ENCODE results near the gene RCOR3. TPM values are rescaled to one million over a fixed set of nuclear protein-coding genes. Genes with fewer than 3 reads are reported as not detected.

Gene RCOR3
- total RNA-seq, 2 experiments from 2014 or later = 47.8 to 52.7 TPM

DNA sequence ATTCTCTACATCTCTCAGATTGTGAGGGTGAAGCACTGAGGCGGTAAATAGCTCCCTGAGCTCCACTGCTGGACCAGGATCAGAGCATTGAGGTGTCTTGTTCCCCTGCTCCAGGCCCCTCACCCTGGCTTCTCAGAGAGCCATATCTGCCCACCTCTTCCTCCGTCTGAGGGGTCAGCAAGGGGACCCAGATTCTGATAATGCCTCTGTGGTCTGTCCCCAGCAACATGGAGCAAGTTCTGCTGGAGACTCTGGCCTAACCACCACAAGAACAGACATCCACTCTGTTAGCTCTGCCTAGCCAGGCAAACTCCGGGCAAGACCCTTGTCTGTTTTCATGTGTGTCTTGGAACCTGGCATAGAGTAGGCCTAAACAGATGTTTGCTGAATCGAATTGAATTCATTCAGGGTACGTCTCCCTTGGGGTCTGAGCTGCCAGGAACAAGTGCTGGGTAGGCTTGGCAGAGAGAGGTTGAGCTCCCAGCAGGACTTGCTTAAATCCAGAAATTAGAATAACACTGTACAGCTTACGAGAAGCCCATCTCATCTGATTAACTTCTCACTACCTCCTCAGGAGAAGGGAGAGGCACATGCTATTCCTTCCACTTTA is 69.8 kb downstream of the RCOR3 start:
- Mint-ChIP-seq H3K9me3 (no peaks in the 10 kb centered on the region), H3K27me3 (no peaks in the 10 kb centered on the region), H3K27ac (peak overlapping the region; percentile 92), H3K36me3 (ENCODE audit: low read depth) (peaks cover 42% of the 10 kb centered on the region), H3K4me1 (peaks cover 71% of the 10 kb centered on the region), H3K4me3 (peak overlapping the region; percentile 88)
- CTCF ChIA-PET = interaction anchor here (1.5 to 2.5 kb wide), 3 partner anchors 10 to 185 kb away, joined by 5 to 13 read pairs (median 9); no protein-coding TSS in a partner anchor
- DNase-seq = no peak
- POLR2A ChIA-PET = interaction anchor here (1.0 to 5.2 kb wide), 8 partner anchors 9 to 185 kb away, joined by 3 to 60 read pairs (median 6); no protein-coding TSS in a partner anchor

DNA sequence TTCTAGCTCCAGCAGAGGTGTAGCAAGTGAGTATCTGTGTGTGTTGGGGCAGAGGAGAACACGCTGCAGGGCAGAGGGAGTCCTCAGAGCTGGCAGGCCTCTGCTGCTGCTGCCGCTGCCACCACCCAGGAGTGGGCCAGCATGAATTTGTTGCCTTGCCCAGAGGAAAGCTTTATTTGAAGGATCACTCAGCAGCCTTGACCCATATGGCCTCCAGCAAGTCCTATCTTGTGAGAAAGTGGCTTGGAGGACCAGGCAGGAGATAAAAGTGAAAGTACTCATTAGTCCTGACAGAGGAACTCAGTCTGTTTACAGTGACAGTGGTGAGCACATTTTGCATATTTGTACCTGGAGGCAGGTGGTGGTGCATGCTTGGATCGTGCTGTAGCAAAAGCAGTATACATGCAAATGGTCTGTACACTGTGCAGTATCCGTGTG is 70.6 kb downstream of the RCOR3 start:
- peaks cover 44% of the 10 kb centered on the region for H3K36me3 Mint-ChIP-seq (ENCODE audit: low read depth)
- peak overlapping the region; percentile 92 for H3K27ac Mint-ChIP-seq
- no peaks in the 10 kb centered on the region for H3K9me3 Mint-ChIP-seq
- POLR2A ChIA-PET = interaction anchor here (1.2 to 5.2 kb wide), 4 partner anchors 8 to 54 kb away, joined by 3 to 60 read pairs (median 23); no protein-coding TSS in a partner anchor
- H3K27me3 Mint-ChIP-seq = no peaks in the 10 kb centered on the region
- peak overlapping the region; percentile 88 for H3K4me3 Mint-ChIP-seq
- H3K4me1 Mint-ChIP-seq = peaks cover 74% of the 10 kb centered on the region
- CTCF ChIA-PET = interaction anchor here (1.7 kb wide), 1 partner anchor 184 kb away, joined by 13 read pairs; no protein-coding TSS in a partner anchor
- no peak for DNase-seq

DNA sequence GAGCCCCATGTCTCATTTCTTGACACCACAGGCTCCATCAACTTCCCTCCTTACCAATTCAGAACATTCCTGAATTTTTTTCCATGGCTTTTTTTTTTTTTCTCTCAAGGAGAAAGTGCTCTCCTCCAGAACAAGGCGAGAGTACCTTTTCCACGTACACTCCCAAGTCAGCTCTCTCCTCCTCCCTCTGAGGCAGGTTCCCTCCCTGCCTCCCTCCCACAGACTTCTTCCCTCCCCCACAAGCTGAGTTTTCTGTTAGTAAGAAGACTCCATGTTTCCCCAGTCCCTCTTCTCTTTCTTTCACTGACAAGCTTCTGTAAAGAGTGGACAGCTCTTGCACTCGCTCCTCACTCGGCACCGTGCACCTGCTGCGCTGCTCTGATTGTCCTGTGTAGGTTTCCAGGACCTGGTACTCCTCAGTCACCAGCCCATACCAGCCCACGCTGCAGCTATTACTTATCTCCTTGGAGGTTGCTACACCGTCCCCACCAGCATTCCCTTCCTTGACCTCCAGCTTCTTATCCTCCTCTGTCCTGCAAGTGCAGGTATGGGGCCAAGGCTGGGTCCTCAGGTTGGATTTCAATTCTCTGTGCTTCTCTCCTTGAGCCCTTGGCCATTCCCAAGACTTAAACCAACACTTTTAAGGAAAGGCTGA is 71.2 kb downstream of the RCOR3 start:
- ChIA-PET POLR2A (interaction anchor here (3.5 to 5.2 kb wide), 3 partner anchors 7 to 53 kb away, joined by 15 to 60 read pairs (median 31); no protein-coding TSS in a partner anchor), CTCF (interaction anchor here (0.7 kb wide), 1 partner anchor 148 kb away, joined by 5 read pairs; no protein-coding TSS in a partner anchor)
- Mint-ChIP-seq H3K27me3 (no peaks in the 10 kb centered on the region), H3K4me3 (peak overlapping the region; percentile 88), H3K4me1 (peaks cover 75% of the 10 kb centered on the region), H3K27ac (peak overlapping the region; percentile 25), H3K9me3 (no peaks in the 10 kb centered on the region), H3K36me3 (ENCODE audit: low read depth) (peaks cover 45% of the 10 kb centered on the region)
- DNase-seq = no peak

DNA sequence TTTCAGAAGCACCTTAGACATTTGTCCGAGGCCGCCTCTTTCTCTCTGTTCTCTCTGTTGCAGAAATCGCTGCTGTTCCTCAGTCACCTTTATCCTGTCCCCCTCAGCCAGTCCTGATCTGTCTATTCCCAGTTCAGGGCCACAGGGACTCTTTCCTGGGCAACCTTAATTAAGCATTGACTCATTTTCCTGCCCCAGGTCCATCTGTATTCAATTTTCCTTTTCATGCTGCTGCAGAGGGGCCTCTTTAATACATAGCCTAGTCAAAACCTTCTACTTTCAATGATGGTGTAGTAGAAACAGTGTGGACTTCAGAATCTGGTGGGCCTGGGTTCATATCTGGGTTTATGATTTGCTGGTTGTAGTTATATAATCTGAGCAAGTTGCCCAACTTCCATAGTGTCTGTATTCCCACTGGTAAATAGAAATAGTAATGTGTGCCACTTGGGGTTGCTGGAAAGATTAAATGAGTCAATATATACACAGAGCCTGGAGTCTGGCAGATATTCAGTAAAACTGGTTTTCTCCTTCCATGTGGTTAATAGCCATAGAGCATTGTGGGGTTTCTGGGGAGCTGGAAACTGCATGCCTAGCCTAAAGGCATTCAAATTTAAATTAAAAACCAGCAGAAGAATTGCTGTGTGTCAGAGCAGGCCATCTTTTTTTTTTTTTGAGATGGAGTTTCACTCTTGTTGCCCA is 72.0 kb downstream of the RCOR3 start:
- Mint-ChIP-seq H3K36me3 (ENCODE audit: low read depth) (peaks cover 44% of the 10 kb centered on the region), H3K27ac (no peak overlapping the region), H3K27me3 (no peaks in the 10 kb centered on the region), H3K4me1 (peaks cover 77% of the 10 kb centered on the region), H3K4me3 (peak overlapping the region; percentile 88), H3K9me3 (no peaks in the 10 kb centered on the region)
- POLR2A ChIA-PET = interaction anchor here (3.5 to 5.2 kb wide), 2 partner anchors 28 to 52 kb away, joined by 15 to 31 read pairs; no protein-coding TSS in a partner anchor
- CTCF ChIA-PET = interaction anchor here (1.2 kb wide), 1 partner anchor 8 kb away, joined by 6 read pairs; no protein-coding TSS in a partner anchor
- DNase-seq = no peak

DNA sequence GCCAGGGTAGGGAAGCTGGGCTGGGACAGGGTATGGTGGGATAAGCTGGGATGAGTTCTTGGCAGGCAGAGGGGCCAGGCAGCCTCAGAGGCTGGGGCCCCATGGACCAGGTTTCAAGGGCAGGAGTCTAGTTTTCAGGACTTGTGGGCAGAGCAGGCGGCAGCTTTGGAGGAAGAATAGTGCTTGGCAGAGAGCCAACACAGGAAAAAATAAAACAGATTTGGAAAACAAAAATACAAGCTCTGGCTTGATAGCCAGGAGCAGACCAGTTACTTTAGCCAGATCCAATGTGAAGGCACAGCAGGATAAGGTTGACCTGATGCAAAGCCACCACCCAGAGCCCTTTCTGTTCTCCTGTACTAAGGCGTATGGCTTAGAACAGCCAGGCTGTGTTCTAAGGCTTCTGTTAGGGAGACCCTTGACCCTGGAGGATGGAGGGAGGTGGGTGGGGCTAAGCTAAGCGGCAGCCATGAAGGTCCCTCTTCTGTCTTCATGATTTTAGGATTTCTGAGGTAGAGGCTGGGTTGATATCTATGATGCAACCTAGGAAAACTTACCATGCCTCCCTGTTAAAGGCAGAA is 73.0 kb downstream of the RCOR3 start:
- Mint-ChIP-seq H3K4me3 (no peak overlapping the region), H3K4me1 (peaks cover 83% of the 10 kb centered on the region), H3K9me3 (no peaks in the 10 kb centered on the region), H3K36me3 (ENCODE audit: low read depth) (peaks cover 46% of the 10 kb centered on the region), H3K27ac (no peak overlapping the region), H3K27me3 (no peaks in the 10 kb centered on the region)
- DNase-seq = no peak
- CTCF ChIA-PET = interaction anchor here (1.2 kb wide), 1 partner anchor 9 kb away, joined by 6 read pairs; no protein-coding TSS in a partner anchor
- POLR2A ChIA-PET = interaction anchor here (1.4 kb wide), 2 partner anchors 8 to 50 kb away, joined by 3 read pairs; no protein-coding TSS in a partner anchor

DNA sequence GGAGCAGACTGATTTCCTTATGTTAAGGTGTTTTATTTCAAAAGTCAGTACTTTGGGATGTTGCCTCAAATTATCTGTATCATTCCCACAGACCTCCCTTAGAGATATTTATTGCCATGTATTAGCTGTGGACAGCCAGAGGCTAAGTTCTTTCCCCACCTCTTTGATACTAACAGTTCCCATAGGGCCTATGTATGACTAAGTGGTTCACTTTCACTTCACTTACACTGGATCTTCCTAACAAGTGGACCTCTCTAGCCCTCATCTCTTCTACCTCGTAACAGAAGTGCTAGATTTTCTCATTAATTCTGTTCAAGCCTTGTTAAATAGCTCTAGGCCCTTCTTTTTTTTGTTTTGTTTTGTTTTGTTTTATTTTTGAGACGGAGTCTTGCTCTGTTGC is 73.7 kb downstream of the RCOR3 start:
- ChIA-PET CTCF (interaction anchor here (1.3 kb wide), 1 partner anchor 9 kb away, joined by 3 read pairs; no protein-coding TSS in a partner anchor), POLR2A (interaction anchor here (1.4 kb wide), 2 partner anchors 9 to 49 kb away, joined by 3 read pairs; no protein-coding TSS in a partner anchor)
- H3K36me3 Mint-ChIP-seq (ENCODE audit: low read depth) = peaks cover 53% of the 10 kb centered on the region
- DNase-seq = no peak
- no peak overlapping the region for H3K4me3 Mint-ChIP-seq
- H3K27me3 Mint-ChIP-seq = no peaks in the 10 kb centered on the region
- H3K27ac Mint-ChIP-seq = no peak overlapping the region
- H3K4me1 Mint-ChIP-seq = peaks cover 90% of the 10 kb centered on the region
- no peaks in the 10 kb centered on the region for H3K9me3 Mint-ChIP-seq

DNA sequence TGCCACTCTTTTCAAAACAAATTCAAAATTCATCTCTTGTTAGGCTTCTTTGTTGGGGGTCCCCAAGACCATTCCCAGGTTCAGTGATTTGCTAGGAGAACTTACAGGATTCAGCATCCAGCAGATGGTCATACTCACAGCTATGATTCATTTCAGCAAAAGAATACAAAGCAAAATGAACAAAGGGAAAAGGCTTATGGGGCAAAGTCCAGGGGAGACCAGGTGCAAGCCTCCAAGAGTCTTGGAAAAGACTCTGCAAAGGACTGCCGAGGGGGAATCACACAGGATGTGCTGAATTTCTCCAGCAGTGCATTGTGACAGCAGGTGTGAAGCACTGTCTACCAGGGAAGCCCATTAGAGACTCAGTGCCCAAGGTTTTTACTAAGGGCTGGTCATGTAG is 74.7 kb downstream of the RCOR3 start:
- no peak for DNase-seq
- H3K36me3 Mint-ChIP-seq (ENCODE audit: low read depth) = peaks cover 51% of the 10 kb centered on the region
- H3K4me3 Mint-ChIP-seq = no peak overlapping the region
- peak overlapping the region; percentile 53 for H3K27ac Mint-ChIP-seq
- ChIA-PET POLR2A (no interaction called here), CTCF (interaction anchor here (1.3 kb wide), 1 partner anchor 11 kb away, joined by 3 read pairs; no protein-coding TSS in a partner anchor)
- H3K27me3 Mint-ChIP-seq = no peaks in the 10 kb centered on the region
- no peaks in the 10 kb centered on the region for H3K9me3 Mint-ChIP-seq
- H3K4me1 Mint-ChIP-seq = peaks cover 89% of the 10 kb centered on the region

DNA sequence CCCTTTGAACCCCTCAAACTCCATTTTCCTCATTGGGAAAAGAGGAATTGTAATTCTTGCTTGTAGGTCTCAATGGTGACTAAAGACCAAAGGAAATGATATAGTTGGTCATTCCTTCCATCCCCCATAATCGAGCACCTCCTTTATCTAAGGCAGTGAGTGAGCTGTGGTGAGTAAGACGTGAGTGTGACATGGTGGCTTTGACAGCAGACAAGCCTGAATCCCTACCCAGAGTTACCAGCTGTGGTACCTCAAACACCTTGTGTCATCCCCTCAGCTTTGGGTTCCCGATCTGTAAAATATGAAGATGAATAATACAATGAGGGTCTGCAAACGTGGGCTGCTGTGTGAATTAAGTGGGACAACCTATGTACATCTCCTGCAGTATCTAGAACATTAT is 75.8 kb downstream of the RCOR3 start:
- Mint-ChIP-seq H3K4me1 (peaks cover 89% of the 10 kb centered on the region), H3K4me3 (no peak overlapping the region), H3K36me3 (ENCODE audit: low read depth) (peaks cover 51% of the 10 kb centered on the region), H3K9me3 (no peaks in the 10 kb centered on the region), H3K27me3 (no peaks in the 10 kb centered on the region), H3K27ac (peak overlapping the region; percentile 85)
- no peak for DNase-seq
- ChIA-PET CTCF (interaction anchor here (2.6 kb wide), 1 partner anchor 12 kb away, joined by 22 read pairs; no protein-coding TSS in a partner anchor), POLR2A (interaction anchor here (0.7 to 5.7 kb wide), 5 partner anchors 7 to 47 kb away, joined by 3 to 60 read pairs (median 4); partner anchors contain the start of gene TRAF5)

DNA sequence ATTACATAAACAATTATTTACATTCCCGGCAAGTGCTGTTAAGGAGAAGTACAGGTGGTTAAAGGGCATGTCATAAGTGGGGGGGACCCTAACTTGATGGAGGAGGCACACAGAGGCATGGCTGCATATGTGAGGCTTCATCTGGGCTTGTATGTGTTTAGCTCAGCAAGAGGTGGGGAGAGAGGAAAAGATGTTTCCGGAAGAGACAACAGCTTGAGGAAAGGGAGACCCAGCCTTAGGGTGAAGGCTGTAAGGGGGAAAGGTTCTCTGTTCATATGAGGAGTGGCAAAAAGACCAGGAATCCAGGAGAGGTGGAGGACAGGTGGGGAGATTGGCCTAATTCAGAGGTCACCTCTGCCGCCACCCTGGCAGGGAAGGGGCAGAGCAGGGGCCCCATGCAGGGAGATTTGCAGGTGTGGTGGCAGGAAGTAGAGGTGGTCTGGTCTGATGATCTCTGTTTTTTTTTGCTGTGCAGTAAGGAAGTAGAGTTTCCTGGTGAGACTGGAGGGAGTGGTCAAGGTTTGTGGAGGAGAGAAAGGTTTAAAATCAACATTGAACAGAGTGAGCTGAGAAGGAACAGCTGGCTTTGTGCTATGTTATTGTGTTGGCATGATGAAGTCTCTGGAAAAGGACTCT is 76.5 kb downstream of the RCOR3 start:
- ChIA-PET POLR2A (interaction anchor here (1.3 to 5.7 kb wide), 5 partner anchors 7 to 47 kb away, joined by 4 to 60 read pairs (median 5); partner anchors contain the start of gene TRAF5), CTCF (interaction anchor here (0.7 to 2.6 kb wide), 9 partner anchors 9 to 178 kb away, joined by 3 to 22 read pairs (median 4); partner anchors contain the start of gene TRAF5)
- DNase-seq = peak; percentile 45

DNA sequence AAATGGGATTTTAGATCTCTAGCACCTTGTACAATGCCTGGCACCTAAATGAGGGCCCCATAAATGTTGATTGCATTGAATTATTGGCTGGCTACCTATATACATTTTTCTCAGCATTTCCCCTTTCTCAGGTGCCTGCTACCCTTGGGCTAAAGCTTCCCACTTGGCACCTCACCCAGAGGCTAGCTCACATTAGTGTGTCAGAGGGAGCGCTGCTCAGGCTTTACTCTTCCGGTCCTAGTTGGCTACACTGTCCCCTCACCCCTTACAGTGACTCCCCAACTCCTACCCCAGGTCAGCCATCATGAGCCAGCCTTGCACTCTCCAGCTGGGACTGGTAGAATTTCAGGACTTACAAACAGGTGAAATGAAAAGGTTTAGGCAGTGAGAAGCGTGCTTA is 77.0 kb downstream of the RCOR3 start:
- Mint-ChIP-seq H3K27me3 (no peaks in the 10 kb centered on the region), H3K9me3 (no peaks in the 10 kb centered on the region), H3K36me3 (ENCODE audit: low read depth) (peaks cover 45% of the 10 kb centered on the region), H3K4me3 (peak overlapping the region; percentile 58), H3K4me1 (peaks cover 86% of the 10 kb centered on the region), H3K27ac (peak overlapping the region; percentile 85)
- ChIA-PET POLR2A (interaction anchor here (0.6 to 5.7 kb wide), 5 partner anchors 8 to 962 kb away, joined by 3 to 60 read pairs (median 4); partner anchors contain the start of gene TRAF5), CTCF (interaction anchor here (0.6 to 2.6 kb wide), 13 partner anchors 9 to 178 kb away, joined by 3 to 22 read pairs (median 4); partner anchors contain the start of gene TRAF5)
- DNase-seq = no peak

More for the DNA sequence above, 76.5 kb downstream of the RCOR3 start:
- Mint-ChIP-seq H3K4me3 (peak overlapping the region; percentile 58), H3K27ac (peak overlapping the region; percentile 85), H3K36me3 (ENCODE audit: low read depth) (peaks cover 45% of the 10 kb centered on the region), H3K4me1 (peaks cover 86% of the 10 kb centered on the region), H3K9me3 (no peaks in the 10 kb centered on the region), H3K27me3 (no peaks in the 10 kb centered on the region)

DNA sequence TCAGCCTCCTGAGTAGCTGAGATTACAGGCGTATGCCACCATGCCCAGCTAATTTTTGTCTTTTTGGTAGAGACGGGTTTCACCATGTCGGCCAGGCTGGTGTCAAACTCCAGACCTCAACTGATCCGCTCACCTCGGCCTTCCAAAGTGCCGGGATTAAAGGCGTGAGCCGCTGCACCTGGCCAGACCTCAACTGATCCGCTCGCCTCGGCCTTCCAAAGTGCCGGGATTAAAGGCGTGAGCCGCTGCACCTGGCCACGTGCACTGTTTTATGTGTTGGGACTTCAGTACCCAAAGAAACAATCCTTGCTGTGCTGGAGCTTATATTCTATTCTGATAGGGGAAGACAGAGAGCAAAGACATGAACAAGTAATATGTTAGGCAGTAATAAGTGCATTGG is 77.6 kb downstream of the RCOR3 start:
- POLR2A ChIA-PET = interaction anchor here (0.6 to 5.7 kb wide), 4 partner anchors 9 to 963 kb away, joined by 3 to 60 read pairs (median 4); partner anchors contain the start of genes SLC30A1 and TRAF5
- Mint-ChIP-seq H3K4me3 (no peak overlapping the region), H3K36me3 (ENCODE audit: low read depth) (peaks cover 47% of the 10 kb centered on the region), H3K27me3 (no peaks in the 10 kb centered on the region), H3K27ac (peak overlapping the region; percentile 85), H3K4me1 (peaks cover 88% of the 10 kb centered on the region), H3K9me3 (no peaks in the 10 kb centered on the region)
- CTCF ChIA-PET = interaction anchor here (0.6 to 2.6 kb wide), 9 partner anchors 10 to 134 kb away, joined by 3 to 22 read pairs (median 4); partner anchors contain the start of gene TRAF5
- no peak for DNase-seq

All from activated CD4-positive, alpha-beta memory T cell treated with anti-CD3 and anti-CD28 coated beads, Interleukin-2, amount 10 ng/mL, durations not matched to agents 7 days and 5 days (primary cell).